H1 (cell line): Measurements from ENCODE around the gene ACKR3. TPM values are rescaled to one million over a fixed set of nuclear protein-coding genes. Genes with fewer than 3 reads are reported as not detected.

Experiments used
- CTCF ChIA-PET: fragments of 300-600 bp; sonication (Branson Sonifier 250); formaldehyde crosslinking; loops from one replicate; lab custom pipeline; 2021; ENCODE audit not compliant: partially characterized antibody; lab: Charles Lee
- POLR2A ChIA-PET: fragments of 300-600 bp; sonication (Branson Sonifier 250); formaldehyde crosslinking; loops from one replicate; lab custom pipeline; 2021; ENCODE audit warnings: inconsistent platforms; ENCODE audit not compliant: partially characterized antibody; lab: Charles Lee
- DNase-seq, 2 experiments: peaks; one replicate each; pipeline versions ENCODE4 v3.0.0 to v3.0.0-alpha.2; 2010 to 2022; ENCODE audit warnings: low spot score in 2 of 2, low read depth in 1 of 2, mixed read lengths in 1 of 2
- FAIRE-seq: peaks from 2 replicates; lab custom pipeline; 2011; peaks lifted over from hg19 to GRCh38; lab: Jason Lieb, UNC
- H2AFZ ChIP-seq: 2 replicates; pipeline ENCODE4 v1.8.1; 2012; ENCODE audit warnings: low read length, inconsistent platforms
- H2AK5ac ChIP-seq: 2 replicates; pipeline ENCODE4 v1.6.1; 2013; ENCODE audit warnings: low read depth, low read length
- H2BK120ac ChIP-seq: replicated peaks from 2 replicates; pipeline ENCODE3; 2013; ENCODE audit warnings: low read depth, low read length, inconsistent platforms
- H2BK12ac ChIP-seq: 2 replicates; pipeline ENCODE4 v1.6.1; 2013; ENCODE audit warnings: low read depth, low read length
- H2BK15ac ChIP-seq: 2 replicates; pipeline ENCODE4 v1.6.1; 2013; ENCODE audit warnings: low read length
- H2BK20ac ChIP-seq: 2 replicates; pipeline ENCODE4 v1.6.1; 2013; ENCODE audit warnings: low read length
- H2BK5ac ChIP-seq: 2 replicates; pipeline ENCODE4 v1.6.1; 2013; ENCODE audit warnings: low read depth, low read length
- H3K14ac ChIP-seq: 2 replicates; pipeline ENCODE4 v1.6.1; 2013; ENCODE audit warnings: inconsistent platforms; ENCODE audit not compliant: insufficient read length
- H3K18ac ChIP-seq: 2 replicates; pipeline ENCODE4 v1.6.1; 2013; ENCODE audit warnings: low read length; ENCODE audit errors: extremely low read depth
- H3K23ac ChIP-seq: 2 replicates; pipeline ENCODE4 v1.6.1; 2013; ENCODE audit warnings: inconsistent platforms; ENCODE audit not compliant: insufficient read length
- H3K23me2 ChIP-seq: 2 replicates; pipeline ENCODE4 v1.6.1; 2013; ENCODE audit warnings: low read depth, low read length
- H3K27ac ChIP-seq: 2 replicates; pipeline ENCODE4 v1.6.1; 2011; ENCODE audit warnings: low read depth, low read length, inconsistent platforms
- H3K27me3 ChIP-seq, 4 experiments: replicated peaks in 1 of 4; 1 replicate in 1 of 4; 2 replicates in 3 of 4; pipeline versions ENCODE4 v1.6.1 to v1.8.1; 2011 to 2013; ENCODE audit warnings: low read length in 3 of 4, mild to moderate bottlenecking in 3 of 4, inconsistent platforms in 2 of 4, mixed read lengths in 2 of 4, moderate library complexity in 1 of 4; ENCODE audit not compliant: control insufficient read depth in 3 of 4, insufficient read depth in 3 of 4; ENCODE audit errors: extremely low read depth in 1 of 4
- H3K36me3 ChIP-seq, 4 experiments: 2 replicates each; pipeline versions ENCODE4 v1.6.1 to v1.8.1; 2011 to 2013; ENCODE audit warnings: mild to moderate bottlenecking in 4 of 4, low read length in 3 of 4, moderate library complexity in 2 of 4, control low read depth in 1 of 4, inconsistent platforms in 1 of 4; ENCODE audit not compliant: insufficient read depth in 4 of 4, control insufficient read depth in 2 of 4
- H3K4ac ChIP-seq: replicated peaks from 2 replicates; pipeline ENCODE3; 2013; ENCODE audit warnings: low read length, low read depth, mixed read lengths, inconsistent platforms; ENCODE audit not compliant: insufficient read length
- H3K4me1 ChIP-seq, 4 experiments: replicated peaks in 1 of 4; 1 replicate in 1 of 4; 2 replicates in 3 of 4; pipeline versions ENCODE4 v1.6.1 to v1.8.1; 2011 to 2013; ENCODE audit warnings: low read length in 3 of 4, inconsistent platforms in 2 of 4, mixed read lengths in 1 of 4; ENCODE audit not compliant: insufficient read depth in 4 of 4, control insufficient read depth in 3 of 4
- H3K4me2 ChIP-seq, 2 experiments: 2 replicates each; pipeline versions ENCODE4 v1.6.1 to v1.8.1; 2011 to 2013; ENCODE audit warnings: low read depth in 2 of 2, low read length in 2 of 2, control low read depth in 1 of 2, inconsistent platforms in 1 of 2, mild to moderate bottlenecking in 1 of 2; ENCODE audit not compliant: insufficient read depth in 1 of 2
- H3K4me3 ChIP-seq, 4 experiments: fragments of 200-600, 300-600 bp in 1 of 4; sonication (generic), shearing (Covaris generic), sonication (Bioruptor Twin) in 1 of 4; 2 replicates each; pipeline versions ENCODE4 v1.5.1 to v1.8.1; 2011 to 2016; ENCODE audit warnings: low read length in 4 of 4, low read depth in 3 of 4, control low read depth in 2 of 4, inconsistent platforms in 2 of 4, mild to moderate bottlenecking in 2 of 4, mixed read lengths in 1 of 4, moderate library complexity in 1 of 4; ENCODE audit not compliant: insufficient read depth in 2 of 4; ENCODE audit errors: extremely low read depth in 1 of 4
- H3K56ac ChIP-seq: replicated peaks from 2 replicates; pipeline ENCODE3; 2013; ENCODE audit warnings: low read depth, mild to moderate bottlenecking, mixed read lengths, low read length, inconsistent platforms; ENCODE audit not compliant: insufficient read length
- H3K79me1 ChIP-seq: 2 replicates; pipeline ENCODE4 v1.6.1; 2013; ENCODE audit warnings: low read depth, low read length, control low read depth
- H3K79me2 ChIP-seq, 2 experiments: 2 replicates each; pipeline versions ENCODE4 v1.6.1 to v1.8.1; 2012 to 2013; ENCODE audit warnings: low read length in 2 of 2, mild to moderate bottlenecking in 2 of 2, inconsistent platforms in 1 of 2; ENCODE audit not compliant: insufficient read depth in 2 of 2, control insufficient read depth in 1 of 2
- H3K9ac ChIP-seq, 4 experiments: replicated peaks in 1 of 4; 1 replicate in 1 of 4; 2 replicates in 3 of 4; pipeline versions ENCODE4 v1.6.1 to v1.8.1; 2011 to 2013; ENCODE audit warnings: low read depth in 3 of 4, low read length in 3 of 4, control low read depth in 2 of 4, mild to moderate bottlenecking in 2 of 4, moderate library complexity in 2 of 4, inconsistent platforms in 1 of 4; ENCODE audit errors: extremely low read depth in 1 of 4
- H3K9me3 ChIP-seq, 2 experiments: 2 replicates each; pipeline versions ENCODE4 v1.6.1 to v1.8.1; 2012 to 2013; ENCODE audit warnings: mild to moderate bottlenecking in 2 of 2, moderate library complexity in 2 of 2, control low read depth in 1 of 2, inconsistent platforms in 1 of 2, low read depth in 1 of 2, low read length in 1 of 2, mixed read lengths in 1 of 2; ENCODE audit not compliant: insufficient read depth in 2 of 2
- H4K20me1 ChIP-seq, 2 experiments: replicated peaks in 1 of 2; 2 replicates each; pipeline versions ENCODE3 to v1.8.1; 2011 to 2013; ENCODE audit warnings: inconsistent platforms in 2 of 2, low read length in 2 of 2, mild to moderate bottlenecking in 1 of 2; ENCODE audit not compliant: insufficient read depth in 2 of 2, control insufficient read depth in 1 of 2
- H4K5ac ChIP-seq: 2 replicates; pipeline ENCODE4 v1.6.1; 2013; ENCODE audit warnings: low read length, low read depth, mixed read lengths, inconsistent platforms; ENCODE audit not compliant: insufficient read length
- H4K8ac ChIP-seq: 2 replicates; pipeline ENCODE4 v1.8.0; 2013; ENCODE audit warnings: mild to moderate bottlenecking, moderate library complexity, low read length, inconsistent platforms; ENCODE audit not compliant: insufficient read depth; ENCODE audit errors: extremely low read depth
- H4K91ac ChIP-seq: replicated peaks from 2 replicates; pipeline ENCODE3; 2013; ENCODE audit warnings: low read length, mixed read lengths, inconsistent platforms; ENCODE audit not compliant: insufficient read length
- BACH1 ChIP-seq: IDR thresholded peaks from 2 replicates; pipeline ENCODE4 v1.6.1; 2012; ENCODE audit warnings: low read length, improper control_type of control experiment
- BCL11A ChIP-seq, 2 experiments: IDR thresholded peaks; one replicate each; pipeline ENCODE4 v1.6.1; 2011; ENCODE audit warnings: low read depth in 2 of 2, low read length in 2 of 2, mild to moderate bottlenecking in 2 of 2
- HDAC6 ChIP-seq: IDR thresholded peaks from one replicate; pipeline ENCODE4 v1.7.1; 2012; ENCODE audit warnings: low read depth, mild to moderate bottlenecking, inconsistent platforms, low read length, moderate library complexity
- JUN ChIP-seq: IDR thresholded peaks from 2 replicates; pipeline ENCODE4 v1.6.1; 2011; ENCODE audit warnings: low read depth, mild to moderate bottlenecking, improper control_type of control experiment, low read length
- NRF1 ChIP-seq: IDR thresholded peaks from 2 replicates; pipeline ENCODE4 v1.6.1; 2011; ENCODE audit warnings: mild to moderate bottlenecking, low read depth, low read length, improper control_type of control experiment
- RAD21 ChIP-seq, 2 experiments: IDR thresholded peaks in 1 of 2; conservative IDR thresholded peaks in 1 of 2; 2 replicates each; pipeline ENCODE4 v1.6.1; 2011; ENCODE audit warnings: low read depth in 2 of 2, low read length in 2 of 2, improper control_type of control experiment in 1 of 2, inconsistent platforms in 1 of 2, mild to moderate bottlenecking in 1 of 2, moderate library complexity in 1 of 2
- YY1 ChIP-seq: IDR thresholded peaks from 2 replicates; pipeline ENCODE4 v1.6.1; 2011; ENCODE audit warnings: low read depth, mild to moderate bottlenecking, low read length
- WGBS, 2 experiments: shearing (Covaris generic) in 1 of 2; methylation state at CpG; one replicate each; pipeline versions ENCODE4 v1.1.6 to v1.1.7; 2013 to 2015; ENCODE audit warnings: low lambda C conversion rate in 2 of 2, mixed read lengths in 2 of 2, inconsistent platforms in 1 of 2, low coverage in 1 of 2, missing lambda C conversion rate in 1 of 2; ENCODE audit not compliant: insufficient replicate concordance in 2 of 2, insufficient coverage in 1 of 2, insufficient read length in 1 of 2; ENCODE audit errors: extremely low coverage in 1 of 2, missing lambda C conversion rate in 1 of 2; 5-methylcytosine and 5-hydroxymethylcytosine counted together
- polyA plus RNA-seq, 7 experiments: library from polyadenylated mRNA; depleted of rRNA in 3 of 7; stranded (reverse) in 5 of 7; unstranded in 2 of 7; fragments of >200 nt in 5 of 7; fragments of 200-250 nt in 2 of 7; gene quantifications; 1 replicate in 5 of 7; 2 replicates in 1 of 7; 4 replicates in 1 of 7; pipeline versions ENCODE4 v1.2.1 to v1.2.3, GENCODE V29; 2011 to 2013; ENCODE audit warnings: missing spikeins in 2 of 7, mixed read lengths in 2 of 7
- total RNA-seq: library from RNA; stranded (reverse); fragmentation: NEBNext Ultra II Directional; extraction: Animal tissue kit (Norgen Biotek cat#: 25700); gene quantifications from 2 replicates; pipeline ENCODE4 v1.2.1, GENCODE V29; 2021
- TF ChIP-seq, protein P1 (sequence below), 3 experiments: IDR thresholded peaks; 1 replicate in 2 of 3; 2 replicates in 1 of 3; pipeline versions ENCODE4 v1.5.1 to v1.6.1; 2011; ENCODE audit warnings: low read length in 3 of 3, mild to moderate bottlenecking in 3 of 3, inconsistent platforms in 2 of 3, low read depth in 1 of 3, moderate library complexity in 1 of 3; ENCODE audit not compliant: insufficient read depth in 1 of 3; ENCODE audit errors: control extremely low read depth in 1 of 3
- TF ChIP-seq, protein P2 (sequence below): IDR thresholded peaks from 2 replicates; pipeline ENCODE4 v1.6.1; 2011; ENCODE audit warnings: low read length, improper control_type of control experiment
- TF ChIP-seq, protein P3 (sequence below): IDR thresholded peaks from 2 replicates; pipeline ENCODE4 v1.6.1; 2011; ENCODE audit warnings: low read depth, mild to moderate bottlenecking, low read length; ENCODE audit not compliant: insufficient read depth

Gene ACKR3
- total and polyA plus RNA-seq, 2 of the 8 experiments (the other 6 are each of a cell fraction or from before 2014, with no cell fraction given): 1.4 to 24.4 TPM

DNA sequence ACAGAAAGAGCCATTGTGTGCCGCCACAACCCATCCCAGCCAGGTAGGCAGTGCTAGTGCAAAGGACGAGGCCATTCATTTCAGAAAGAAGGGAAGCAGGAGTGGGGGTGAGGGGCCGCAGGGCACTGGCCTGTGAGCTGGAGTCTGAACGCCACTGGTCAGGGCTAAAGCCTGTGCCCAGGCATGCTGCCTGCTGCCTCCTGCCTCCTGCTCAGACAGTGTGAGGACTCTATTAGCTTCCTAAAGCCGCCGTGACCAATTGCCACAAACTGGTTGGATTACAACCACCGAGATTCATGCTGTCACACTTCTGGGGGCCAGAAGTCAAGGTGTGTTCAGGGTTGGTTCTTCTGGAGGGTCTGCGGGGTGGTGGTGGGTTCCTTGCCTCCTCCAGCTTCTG, 21.2 kb downstream of the ACKR3 start:
- no peak overlapping the region for H2AK5ac ChIP-seq
- POLR2A ChIA-PET: no interaction called here
- no peak overlapping the region for H2BK20ac ChIP-seq
- H3K4me2 ChIP-seq: no peak overlapping the region
- peaks cover 0 to 13% of the 10 kb centered on the region in 2 experiments for H4K20me1 ChIP-seq
- CTCF ChIA-PET: interaction anchor here (0.8 to 1.2 kb wide), 4 partner anchors 14 to 436 kb away, joined by 3 to 4 read pairs (median 3); no protein-coding TSS in a partner anchor
- no peak overlapping the region for H4K8ac ChIP-seq
- H2BK120ac ChIP-seq: no peak overlapping the region
- H2BK5ac ChIP-seq: no peak overlapping the region
- H2BK15ac ChIP-seq: no peak overlapping the region
- no peak for DNase-seq
- peaks cover 12% of the 10 kb centered on the region for H3K23me2 ChIP-seq
- no peak overlapping the region for H3K18ac ChIP-seq
- no peaks in the 10 kb centered on the region for H3K27me3 ChIP-seq
- no peaks in the 10 kb centered on the region; a peak in 1 of 8 replicates for H3K36me3 ChIP-seq
- no peak for FAIRE-seq
- no peak overlapping the region for H4K91ac ChIP-seq
- WGBS, 2 experiments: 91% methylated on average over 8 of the region's 8 CpGs; no CpG with 5 or more reads in 1 of the 2 experiments
- H3K27ac ChIP-seq: no peak overlapping the region
- H4K5ac ChIP-seq: no peak overlapping the region
- no peak overlapping the region for H3K56ac ChIP-seq
- no peak overlapping the region for H3K23ac ChIP-seq
- H3K9me3 ChIP-seq: no peaks in the 10 kb centered on the region
- no peak overlapping the region for H3K4ac ChIP-seq
- H3K4me3 ChIP-seq: no peak overlapping the region
- H3K9ac ChIP-seq: no peak overlapping the region
- no peaks in the 10 kb centered on the region for H3K4me1 ChIP-seq
- no peak overlapping the region for H2AFZ ChIP-seq
- no peak overlapping the region for H3K14ac ChIP-seq
- H2BK12ac ChIP-seq: no peak overlapping the region
- no peaks in the 10 kb centered on the region for H3K79me1 ChIP-seq
- peaks cover 0 to 2% of the 10 kb centered on the region in 2 experiments; a peak in 1 of 4 replicates for H3K79me2 ChIP-seq
- TF ChIP-seq BACH1 (no peak), YY1 (no peak), BCL11A (IDR thresholded peaks at IDR 0.05; ENCODE audit: low read depth in 2 of 2, low read length in 2 of 2) (no peak), HDAC6 (no peak), RAD21 (IDR thresholded peaks at IDR 0.05 in 1 of 2, conservative IDR thresholded peaks at IDR 0.05 in 1 of 2; ENCODE audit: low read depth in 2 of 2, low read length in 2 of 2) (no peak), JUN (no peak), NRF1 (no peak)
- TF ChIP-seq, protein P1, sequence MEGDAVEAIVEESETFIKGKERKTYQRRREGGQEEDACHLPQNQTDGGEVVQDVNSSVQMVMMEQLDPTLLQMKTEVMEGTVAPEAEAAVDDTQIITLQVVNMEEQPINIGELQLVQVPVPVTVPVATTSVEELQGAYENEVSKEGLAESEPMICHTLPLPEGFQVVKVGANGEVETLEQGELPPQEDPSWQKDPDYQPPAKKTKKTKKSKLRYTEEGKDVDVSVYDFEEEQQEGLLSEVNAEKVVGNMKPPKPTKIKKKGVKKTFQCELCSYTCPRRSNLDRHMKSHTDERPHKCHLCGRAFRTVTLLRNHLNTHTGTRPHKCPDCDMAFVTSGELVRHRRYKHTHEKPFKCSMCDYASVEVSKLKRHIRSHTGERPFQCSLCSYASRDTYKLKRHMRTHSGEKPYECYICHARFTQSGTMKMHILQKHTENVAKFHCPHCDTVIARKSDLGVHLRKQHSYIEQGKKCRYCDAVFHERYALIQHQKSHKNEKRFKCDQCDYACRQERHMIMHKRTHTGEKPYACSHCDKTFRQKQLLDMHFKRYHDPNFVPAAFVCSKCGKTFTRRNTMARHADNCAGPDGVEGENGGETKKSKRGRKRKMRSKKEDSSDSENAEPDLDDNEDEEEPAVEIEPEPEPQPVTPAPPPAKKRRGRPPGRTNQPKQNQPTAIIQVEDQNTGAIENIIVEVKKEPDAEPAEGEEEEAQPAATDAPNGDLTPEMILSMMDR (IDR thresholded peaks at IDR 0.05; ENCODE audit: control extremely low read depth in 1 of 3, insufficient read depth in 1 of 3, low read depth in 1 of 3, low read length in 3 of 3): no peak
- TF ChIP-seq, protein P2, sequence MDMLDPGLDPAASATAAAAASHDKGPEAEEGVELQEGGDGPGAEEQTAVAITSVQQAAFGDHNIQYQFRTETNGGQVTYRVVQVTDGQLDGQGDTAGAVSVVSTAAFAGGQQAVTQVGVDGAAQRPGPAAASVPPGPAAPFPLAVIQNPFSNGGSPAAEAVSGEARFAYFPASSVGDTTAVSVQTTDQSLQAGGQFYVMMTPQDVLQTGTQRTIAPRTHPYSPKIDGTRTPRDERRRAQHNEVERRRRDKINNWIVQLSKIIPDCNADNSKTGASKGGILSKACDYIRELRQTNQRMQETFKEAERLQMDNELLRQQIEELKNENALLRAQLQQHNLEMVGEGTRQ: no peak
- TF ChIP-seq, protein P3, sequence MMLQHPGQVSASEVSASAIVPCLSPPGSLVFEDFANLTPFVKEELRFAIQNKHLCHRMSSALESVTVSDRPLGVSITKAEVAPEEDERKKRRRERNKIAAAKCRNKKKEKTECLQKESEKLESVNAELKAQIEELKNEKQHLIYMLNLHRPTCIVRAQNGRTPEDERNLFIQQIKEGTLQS: no peak
